Transverse colon (tissue), 4 donors: Measurements from ENCODE around the gene PIAS1. TPM values are rescaled to one million over a fixed set of nuclear protein-coding genes. Genes with fewer than 3 reads are reported as not detected.

Experiments
- DNase-seq: peaks from one replicate; pipeline ENCODE4 v3.0.0-alpha.2; 2019
- H3K27ac ChIP-seq, 4 donors: fragments of 200-600 bp; sonication (generic); 2 replicates each; pipeline ENCODE4 v1.5.1; 2016 to 2018; ENCODE audit warnings: inconsistent platforms in 4 of 4
- H3K27me3 ChIP-seq: fragments of 200-600 bp; sonication (generic); 2 replicates; pipeline ENCODE4 v1.5.1; 2017; ENCODE audit warnings: inconsistent platforms
- H3K36me3 ChIP-seq, 4 donors: fragments of 200-600 bp; sonication (generic); 2 replicates each; pipeline ENCODE4 v1.5.1; 2017 to 2019; ENCODE audit warnings: inconsistent platforms in 4 of 4
- H3K4me1 ChIP-seq, 4 donors: fragments of 200-600 bp; sonication (generic); 2 replicates each; pipeline ENCODE4 v1.5.1; 2017 to 2020; ENCODE audit warnings: inconsistent platforms in 4 of 4
- H3K4me3 ChIP-seq, 4 donors: fragments of 200-600 bp; sonication (generic); 1 replicate in 1 of 4; 2 replicates in 3 of 4; pipeline versions ENCODE4 v1.5.1 to v1.6.1; 2017 to 2019; ENCODE audit warnings: inconsistent platforms in 4 of 4
- H3K9me3 ChIP-seq, 2 donors: fragments of 200-600 bp; sonication (generic); 2 replicates each; pipeline ENCODE4 v1.5.1; 2017 to 2019; ENCODE audit warnings: inconsistent platforms in 2 of 2
- EP300 ChIP-seq: sonication (generic); formaldehyde crosslinking; IDR thresholded peaks from one replicate; pipeline ENCODE4 v1.6.1; 2017; ENCODE audit warnings: antibody characterized with exemption, low read depth
- POLR2A ChIP-seq: fragments of 450-650 bp; IDR thresholded peaks from one replicate; pipeline ENCODE4 v1.6.1; 2016; ENCODE audit warnings: antibody characterized with exemption, mild to moderate bottlenecking, moderate library complexity
- POLR2AphosphoS5 ChIP-seq, 3 donors: sonication (generic); formaldehyde crosslinking; IDR thresholded peaks; one replicate each; pipeline ENCODE4 v1.6.1; 2016; ENCODE audit warnings: antibody characterized with exemption in 3 of 3
- WGBS, 2 donors: methylation state at CpG; one replicate each; pipeline ENCODE4 v1.1.5; 2018; ENCODE audit warnings: low coverage in 1 of 2; 5-methylcytosine and 5-hydroxymethylcytosine counted together
- in situ Hi-C, 4 donors: fragments of 200-750 bp; cut with MboI; loops; one replicate each; pipeline versions ENCODE4 v1.15.0 to v1.15.1; 2017; ENCODE audit warnings: low sequenced_read_pairs in 3 of 4, low pct_ligation_motif_present in 1 of 4, low pct_unique_long_range_greater_than_20kb in 1 of 4
- intact Hi-C: fragments of 100-400 bp; cut with DNase I; formaldehyde crosslinking; loops from one replicate; pipeline ENCODE4 v1.15.1; 2023; ENCODE audit warnings: low total_unique reads
- total RNA-seq, 4 donors: library from RNA; depleted of rRNA; stranded (reverse); fragments of >200 nt; gene quantifications; one replicate each; pipeline ENCODE4 v1.1.0, GENCODE V29; 2016
- TF ChIP-seq, protein P1 (sequence below), 5 experiments: fragments of 200-600 bp in 3 of 5; fragments of 450-650 bp in 2 of 5; sonication (generic) in 3 of 5; IDR thresholded peaks; 1 replicate in 2 of 5; 2 replicates in 3 of 5; pipeline ENCODE4 v1.5.1; 2016 to 2017; ENCODE audit warnings: antibody characterized with exemption in 5 of 5, inconsistent platforms in 3 of 5, mild to moderate bottlenecking in 2 of 5, moderate library complexity in 1 of 5

PIAS1 gene
- total RNA-seq, 4 donors from 2014 or later: 34.0 to 141 (median 55.4) TPM

DNA sequence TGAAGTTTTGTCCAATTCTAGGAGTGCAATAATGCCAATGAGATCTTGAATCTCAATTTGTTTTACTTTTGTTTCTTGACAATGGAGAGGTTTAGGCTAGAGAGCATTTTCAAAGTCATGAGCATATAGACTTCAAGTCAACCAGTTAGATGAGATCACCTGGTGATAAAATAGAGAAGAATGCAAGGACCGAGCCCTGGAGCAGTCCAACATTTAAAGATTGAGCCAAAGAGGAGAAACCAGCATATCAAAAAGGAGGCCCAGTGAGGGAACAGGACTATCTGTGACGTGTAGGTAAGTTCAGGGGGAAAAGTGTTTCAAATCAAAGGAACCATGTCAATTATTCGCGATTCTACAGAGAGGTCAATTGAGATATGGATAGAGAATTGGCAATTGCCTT is 1.7 kb upstream of the PIAS1 start:
- in situ Hi-C loops (loop anchor here in 3 of 4 donors (25.0 kb wide), 2 partner anchors 110 to 190 kb away; no protein-coding TSS in a partner anchor), intact Hi-C loops (loop anchor here (10.0 kb wide), 1 partner anchor 188 kb away; no protein-coding TSS in a partner anchor)
- Histone ChIP-seq H3K9me3 (no peaks in the 10 kb centered on the region), H3K27ac (no peak overlapping the region), H3K27me3 (no peaks in the 10 kb centered on the region), H3K4me1 (peaks cover 0 to 25% (median 24%) of the 10 kb centered on the region in 4 donors), H3K4me3 (no peak overlapping the region), H3K36me3 (no peaks in the 10 kb centered on the region)
- TF ChIP-seq POLR2A (no peak), POLR2AphosphoS5 (IDR thresholded peaks at IDR 0.05) (no peak), EP300 (no peak)
- TF ChIP-seq, protein P1, sequence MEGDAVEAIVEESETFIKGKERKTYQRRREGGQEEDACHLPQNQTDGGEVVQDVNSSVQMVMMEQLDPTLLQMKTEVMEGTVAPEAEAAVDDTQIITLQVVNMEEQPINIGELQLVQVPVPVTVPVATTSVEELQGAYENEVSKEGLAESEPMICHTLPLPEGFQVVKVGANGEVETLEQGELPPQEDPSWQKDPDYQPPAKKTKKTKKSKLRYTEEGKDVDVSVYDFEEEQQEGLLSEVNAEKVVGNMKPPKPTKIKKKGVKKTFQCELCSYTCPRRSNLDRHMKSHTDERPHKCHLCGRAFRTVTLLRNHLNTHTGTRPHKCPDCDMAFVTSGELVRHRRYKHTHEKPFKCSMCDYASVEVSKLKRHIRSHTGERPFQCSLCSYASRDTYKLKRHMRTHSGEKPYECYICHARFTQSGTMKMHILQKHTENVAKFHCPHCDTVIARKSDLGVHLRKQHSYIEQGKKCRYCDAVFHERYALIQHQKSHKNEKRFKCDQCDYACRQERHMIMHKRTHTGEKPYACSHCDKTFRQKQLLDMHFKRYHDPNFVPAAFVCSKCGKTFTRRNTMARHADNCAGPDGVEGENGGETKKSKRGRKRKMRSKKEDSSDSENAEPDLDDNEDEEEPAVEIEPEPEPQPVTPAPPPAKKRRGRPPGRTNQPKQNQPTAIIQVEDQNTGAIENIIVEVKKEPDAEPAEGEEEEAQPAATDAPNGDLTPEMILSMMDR (IDR thresholded peaks at IDR 0.05): no peak
- WGBS, 2 donors: 89 to 95% methylated on average over 4 of the region's 4 CpGs
- no peak for DNase-seq

DNA sequence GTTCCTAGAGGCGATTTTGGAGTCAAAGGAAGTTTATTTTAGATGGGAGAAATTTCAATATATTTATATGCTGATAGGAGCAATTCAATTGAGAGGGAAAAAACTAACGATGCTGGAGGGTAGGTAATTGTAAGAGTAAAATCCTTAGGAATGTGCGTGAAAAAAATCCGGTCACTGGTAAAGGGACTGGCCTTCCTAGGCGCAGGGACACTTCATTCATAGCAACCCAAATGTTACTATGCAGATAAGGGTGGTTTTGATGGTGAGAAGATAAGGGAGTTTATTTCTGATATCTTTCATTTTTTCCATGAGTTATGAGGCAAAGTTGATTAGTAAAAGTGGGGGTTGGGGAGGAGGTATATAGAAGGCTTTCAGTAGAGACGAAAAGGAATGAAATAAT is 1.1 kb upstream of the PIAS1 start:
- no peak overlapping the region for H3K4me3 ChIP-seq
- H3K27me3 ChIP-seq: no peaks in the 10 kb centered on the region
- no peak overlapping the region for H3K27ac ChIP-seq
- WGBS, 2 donors: 86 to 89% methylated on average over 6 of the region's 6 CpGs
- no peaks in the 10 kb centered on the region for H3K9me3 ChIP-seq
- intact Hi-C loops: loop anchor here (10.0 kb wide), 1 partner anchor 188 kb away; no protein-coding TSS in a partner anchor
- in situ Hi-C loops: loop anchor here in 3 of 4 donors (25.0 kb wide), 2 partner anchors 109 to 191 kb away; no protein-coding TSS in a partner anchor
- H3K4me1 ChIP-seq: peaks cover 0 to 30% (median 29%) of the 10 kb centered on the region in 4 donors
- no peak for TF ChIP-seq POLR2A
- TF ChIP-seq POLR2AphosphoS5 (IDR thresholded peaks at IDR 0.05): no peak
- TF ChIP-seq EP300: no peak
- TF ChIP-seq, protein P1 (IDR thresholded peaks at IDR 0.05): no peak
- no peaks in the 10 kb centered on the region for H3K36me3 ChIP-seq
- DNase-seq: no peak

DNA sequence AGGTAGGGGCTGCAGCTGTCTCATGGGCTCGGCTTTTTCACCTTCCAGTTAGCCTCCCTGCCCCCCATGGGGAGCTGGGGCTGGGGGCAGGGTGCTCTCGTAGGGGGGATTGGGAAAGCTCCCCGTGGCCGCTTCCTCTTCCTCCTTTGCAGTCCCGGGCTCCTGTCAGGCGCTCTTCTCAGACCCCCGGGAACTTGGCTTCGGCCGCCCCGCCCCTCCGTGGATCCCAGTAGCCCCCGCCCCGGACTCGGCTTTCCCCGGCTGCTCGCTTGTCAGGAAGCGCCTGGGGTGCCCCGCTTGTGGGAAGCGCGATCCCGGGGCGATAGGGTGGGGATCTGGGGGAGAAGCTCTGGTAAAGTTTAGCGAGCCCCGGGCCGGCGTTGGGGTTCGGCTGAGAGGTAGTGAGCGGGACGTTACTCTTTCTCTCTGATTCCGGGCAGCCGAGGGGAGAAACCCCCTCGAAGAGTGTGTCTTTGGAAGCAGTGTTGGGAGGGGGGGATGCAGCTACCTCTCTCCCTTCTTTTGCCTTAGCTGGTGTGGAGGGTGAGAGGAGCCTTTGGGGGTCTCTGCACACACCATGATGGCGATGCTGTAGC is 611 bp downstream of the PIAS1 start:
- 2% methylated on average over 33 of the region's 33 CpGs; no CpG with 5 or more reads in 1 of the 2 donors for WGBS, 2 donors
- intact Hi-C loops: loop anchor here (10.0 kb wide), 1 partner anchor 190 kb away; no protein-coding TSS in a partner anchor

DNA sequence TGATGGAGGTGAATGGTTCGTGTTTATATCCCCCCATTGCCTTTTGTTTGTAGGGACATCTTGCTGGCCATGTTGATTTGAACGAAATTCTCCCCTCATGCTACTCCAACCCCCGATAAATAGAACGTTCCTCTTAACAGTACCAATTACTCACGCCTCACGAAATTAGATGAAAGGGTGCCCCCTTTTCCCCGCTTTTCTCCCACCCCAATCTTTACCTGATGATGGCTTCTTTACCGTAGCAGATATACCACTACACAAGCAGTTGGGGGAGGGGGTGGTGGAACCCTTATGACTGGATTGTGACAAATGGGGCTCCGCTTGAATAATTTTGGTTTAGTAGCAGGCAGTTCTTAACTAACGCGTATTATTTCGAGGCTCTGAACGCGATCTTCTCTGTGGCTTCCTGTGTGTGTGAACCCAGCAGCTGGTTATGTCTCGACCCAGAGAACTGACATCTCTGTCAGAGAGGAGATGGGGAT is 1.1 kb downstream of the PIAS1 start:
- Histone ChIP-seq H3K27ac (peak overlapping the region; percentile 92 to 98 (median 96)), H3K4me3 (peak overlapping the region; percentile 88 to 98 (median 96)), H3K9me3 (no peaks in the 10 kb centered on the region), H3K27me3 (no peaks in the 10 kb centered on the region), H3K4me1 (peaks cover 0 to 44% (median 33%) of the 10 kb centered on the region in 4 donors), H3K36me3 (no peaks in the 10 kb centered on the region)
- in situ Hi-C loops (loop anchor here in 3 of 4 donors (25.0 kb wide), 2 partner anchors 107 to 193 kb away; no protein-coding TSS in a partner anchor), intact Hi-C loops (loop anchor here (10.0 kb wide), 1 partner anchor 190 kb away; no protein-coding TSS in a partner anchor)
- TF ChIP-seq, protein P1 (IDR thresholded peaks at IDR 0.05): no peak
- TF ChIP-seq POLR2A (no peak), POLR2AphosphoS5 (IDR thresholded peaks at IDR 0.05) (no peak), EP300 (no peak)
- 0 to 2% methylated on average over 12 to 15 of the region's 15 CpGs for WGBS, 2 donors
- DNase-seq: peak; percentile 30

More for the DNA sequence above, 611 bp downstream of the PIAS1 start:
- peak; percentile 62 for DNase-seq
- in situ Hi-C loops: loop anchor here in 3 of 4 donors (25.0 kb wide), 2 partner anchors 108 to 192 kb away; no protein-coding TSS in a partner anchor
- H3K4me1 ChIP-seq: peaks cover 0 to 39% (median 32%) of the 10 kb centered on the region in 4 donors
- H3K27ac ChIP-seq: peak overlapping the region; percentile 92 to 98 (median 96)
- H3K4me3 ChIP-seq: peak overlapping the region; percentile 88 to 98 (median 96)
- no peaks in the 10 kb centered on the region for H3K36me3 ChIP-seq
- no peaks in the 10 kb centered on the region for H3K27me3 ChIP-seq
- H3K9me3 ChIP-seq: no peaks in the 10 kb centered on the region
- TF ChIP-seq, protein P1 (IDR thresholded peaks at IDR 0.05): no peak
- TF ChIP-seq POLR2AphosphoS5 (IDR thresholded peaks at IDR 0.05): no peak
- TF ChIP-seq POLR2A: no peak
- no peak for TF ChIP-seq EP300
